ES-I3 (cell line): ENCODE data around the gene UMPS.
"Not testable (repeated sequence)": the region's sequence is repeated elsewhere in the genome, so short reads cannot be mapped to it uniquely, and the experiment has no call there.

Experiments used
- H3K36me3 ChIP-seq: 2 replicates; pipeline ENCODE4 v1.6.1; 2013; ENCODE audit warnings: mild to moderate bottlenecking, low read length, control low read depth, moderate library complexity; ENCODE audit not compliant: insufficient read depth
- H3K4me1 ChIP-seq: 2 replicates; pipeline ENCODE4 v1.6.1; 2013; ENCODE audit warnings: mild to moderate bottlenecking, control low read depth, low read length; ENCODE audit not compliant: insufficient read depth
- H3K9ac ChIP-seq: 2 replicates; pipeline ENCODE4 v1.6.1; 2013; ENCODE audit warnings: low read depth, mild to moderate bottlenecking, low read length, moderate library complexity
- H3K9me3 ChIP-seq: 2 replicates; pipeline ENCODE4 v1.6.1; 2013; ENCODE audit warnings: mild to moderate bottlenecking, low read length, moderate library complexity; ENCODE audit not compliant: control insufficient read depth, insufficient read depth

UMPS gene

GRCh38 chr3:124774327-124774718 is 44.1 kb downstream of the UMPS start:
- peaks cover 20% of the 10 kb centered on the region for H3K4me1 ChIP-seq
- H3K9ac ChIP-seq = no peak overlapping the region
- H3K36me3 ChIP-seq = peaks cover 27% of the 10 kb centered on the region
- no peaks in the 10 kb centered on the region for H3K9me3 ChIP-seq

GRCh38 chr3:124774841-124775402 is 44.7 kb downstream of the UMPS start:
- Histone ChIP-seq H3K9me3 (no peaks in the 10 kb centered on the region), H3K36me3 (peaks cover 27% of the 10 kb centered on the region), H3K9ac (no peak overlapping the region), H3K4me1 (peaks cover 20% of the 10 kb centered on the region)

GRCh38 chr3:124775877-124776276 is 45.6 kb downstream of the UMPS start:
- Histone ChIP-seq H3K9me3 (no peaks in the 10 kb centered on the region), H3K9ac (no peak overlapping the region), H3K36me3 (peaks cover 26% of the 10 kb centered on the region), H3K4me1 (peaks cover 22% of the 10 kb centered on the region)

GRCh38 chr3:124776856-124777255 is 46.6 kb downstream of the UMPS start:
- Histone ChIP-seq H3K36me3 (peaks cover 27% of the 10 kb centered on the region), H3K4me1 (peaks cover 28% of the 10 kb centered on the region), H3K9ac (no peak overlapping the region), H3K9me3 (no peaks in the 10 kb centered on the region)

- peaks cover 28% of the 10 kb centered on the region for H3K4me1 ChIP-seq
- H3K36me3 ChIP-seq = peaks cover 19% of the 10 kb centered on the region; the same call in 1 of the 2 replicates
- H3K9ac ChIP-seq = no peak overlapping the region
- H3K9me3 ChIP-seq = no peaks in the 10 kb centered on the region
Observed at GRCh38 chr3:124777762-124778470, 47.7 kb downstream of the UMPS start.

- Histone ChIP-seq H3K4me1 (peaks cover 28% of the 10 kb centered on the region), H3K9ac (no peak overlapping the region), H3K36me3 (peaks cover 8% of the 10 kb centered on the region; the same call in 1 of the 2 replicates), H3K9me3 (no peaks in the 10 kb centered on the region)
Observed at GRCh38 chr3:124779116-124779515, 48.9 kb downstream of the UMPS start.

GRCh38 chr3:124779751-124780191 is 49.5 kb downstream of the UMPS start:
- H3K36me3 ChIP-seq = peaks cover 11% of the 10 kb centered on the region; the same call in 1 of the 2 replicates
- no peak overlapping the region for H3K9ac ChIP-seq
- H3K9me3 ChIP-seq = no peaks in the 10 kb centered on the region
- peaks cover 23% of the 10 kb centered on the region for H3K4me1 ChIP-seq

- Histone ChIP-seq H3K9ac (no peak overlapping the region), H3K4me1 (peaks cover 19% of the 10 kb centered on the region)
Observed at GRCh38 chr3:124780356-124780755, 50.1 kb downstream of the UMPS start.

GRCh38 chr3:124780761-124781475 is 50.7 kb downstream of the UMPS start:
- peaks cover 16% of the 10 kb centered on the region; the same call in 1 of the 2 replicates for H3K36me3 ChIP-seq
- peaks cover 16% of the 10 kb centered on the region for H3K4me1 ChIP-seq
- H3K9me3 ChIP-seq = no peaks in the 10 kb centered on the region
- H3K9ac ChIP-seq = no peak overlapping the region; the same call in 1 of the 2 replicates

More at GRCh38 chr3:124780356-124780755, 50.1 kb downstream of the UMPS start:
- Histone ChIP-seq H3K36me3 (peaks cover 14% of the 10 kb centered on the region; the same call in 1 of the 2 replicates), H3K9me3 (no peaks in the 10 kb centered on the region)

GRCh38 chr3:124781476-124782376 is 51.5 kb downstream of the UMPS start:
- Histone ChIP-seq H3K36me3 (peaks cover 18% of the 10 kb centered on the region; the same call in 1 of the 2 replicates), H3K4me1 (peaks cover 13% of the 10 kb centered on the region), H3K9ac (no peak overlapping the region), H3K9me3 (no peaks in the 10 kb centered on the region)

GRCh38 chr3:124782377-124782712 is 52.1 kb downstream of the UMPS start:
- Histone ChIP-seq H3K36me3 (peaks cover 18% of the 10 kb centered on the region; the same call in 1 of the 2 replicates), H3K4me1 (peaks cover 13% of the 10 kb centered on the region)
- not testable (repeated sequence) for H3K9ac ChIP-seq, H3K9me3 ChIP-seq

GRCh38 chr3:124783696-124784095 is 53.4 kb downstream of the UMPS start:
- H3K4me1 ChIP-seq = peaks cover 13% of the 10 kb centered on the region
- H3K9me3 ChIP-seq = no peaks in the 10 kb centered on the region
- no peak overlapping the region for H3K9ac ChIP-seq
- peaks cover 14% of the 10 kb centered on the region; the same call in 1 of the 2 replicates for H3K36me3 ChIP-seq

- Histone ChIP-seq H3K9ac (no peak overlapping the region), H3K36me3 (peaks cover 14% of the 10 kb centered on the region; the same call in 1 of the 2 replicates), H3K9me3 (no peaks in the 10 kb centered on the region), H3K4me1 (peaks cover 13% of the 10 kb centered on the region)
Observed at GRCh38 chr3:124784686-124785382, 54.6 kb downstream of the UMPS start.
